HG03378 (cell line): Measurements from ENCODE around the gene LIPT1.
"Not testable (repeated sequence)": the region's sequence is repeated elsewhere in the genome, so short reads cannot be mapped to it uniquely, and the experiment has no call there.

Experiments used
- ATAC-seq: cut with Tn5 transposase; IDR thresholded peaks from one replicate; pipeline ENCODE4 v1.9.1; 2021; ENCODE audit warnings: mild to moderate bottlenecking, moderate library complexity; ENCODE audit not compliant: unreplicated experiment

Gene LIPT1

GRCh38 chr2:99171377-99172140 lies 16.8 kb downstream of the LIPT1 start:
- ATAC-seq: no peak

GRCh38 chr2:99180755-99181623 lies 26.2 kb downstream of the LIPT1 start, which contains the start of the genes MITD1 and MRPL30:
Gene MITD1, minus strand, starts transcription at chr2:99181058. Its CDS starts 77 bp downstream, at chr2:99180981.
Gene MRPL30, plus strand, starts transcription at chr2:99181184. Its CDS starts 5,020 bp downstream, at chr2:99186204.
- peak; percentile 91 for ATAC-seq

- no peak for ATAC-seq
These were observed 26.8 kb downstream of the LIPT1 start for GRCh38 chr2:99181624-99182000.

GRCh38 chr2:99183025-99183424 lies 28.3 kb downstream of the LIPT1 start:
- no peak for ATAC-seq

- ATAC-seq: no peak
These were observed 30.0 kb downstream of the LIPT1 start for GRCh38 chr2:99184811-99185210.

GRCh38 chr2:99187011-99187410 lies 32.2 kb downstream of the LIPT1 start:
- ATAC-seq: no peak

GRCh38 chr2:99188357-99188756 lies 33.6 kb downstream of the LIPT1 start:
- ATAC-seq: no peak

- ATAC-seq: no peak
These were observed 35.8 kb downstream of the LIPT1 start for GRCh38 chr2:99190548-99190947.

- not testable (repeated sequence) for ATAC-seq
These were observed 37.6 kb downstream of the LIPT1 start for GRCh38 chr2:99192364-99192763.

GRCh38 chr2:99198103-99198841 lies 43.5 kb downstream of the LIPT1 start:
- ATAC-seq: no peak

- no peak for ATAC-seq
These were observed 45.5 kb downstream of the LIPT1 start for GRCh38 chr2:99200076-99200800.

GRCh38 chr2:99201959-99202678 lies 47.4 kb downstream of the LIPT1 start:
- no peak for ATAC-seq

GRCh38 chr2:99205491-99205890 lies 50.7 kb downstream of the LIPT1 start:
- no peak for ATAC-seq
